HG02759 (cell line): ENCODE measurements around the gene FBRSL1.
"Not testable (repeated sequence)": the region's sequence is repeated elsewhere in the genome, so short reads cannot be mapped to it uniquely, and the experiment has no call there.

ENCODE experiments used
- ATAC-seq: cut with Tn5 transposase; IDR thresholded peaks from one replicate; pipeline ENCODE4 v1.9.1; 2021; ENCODE audit warnings: mild to moderate bottlenecking, moderate library complexity; ENCODE audit not compliant: unreplicated experiment

The FBRSL1 gene

DNA sequence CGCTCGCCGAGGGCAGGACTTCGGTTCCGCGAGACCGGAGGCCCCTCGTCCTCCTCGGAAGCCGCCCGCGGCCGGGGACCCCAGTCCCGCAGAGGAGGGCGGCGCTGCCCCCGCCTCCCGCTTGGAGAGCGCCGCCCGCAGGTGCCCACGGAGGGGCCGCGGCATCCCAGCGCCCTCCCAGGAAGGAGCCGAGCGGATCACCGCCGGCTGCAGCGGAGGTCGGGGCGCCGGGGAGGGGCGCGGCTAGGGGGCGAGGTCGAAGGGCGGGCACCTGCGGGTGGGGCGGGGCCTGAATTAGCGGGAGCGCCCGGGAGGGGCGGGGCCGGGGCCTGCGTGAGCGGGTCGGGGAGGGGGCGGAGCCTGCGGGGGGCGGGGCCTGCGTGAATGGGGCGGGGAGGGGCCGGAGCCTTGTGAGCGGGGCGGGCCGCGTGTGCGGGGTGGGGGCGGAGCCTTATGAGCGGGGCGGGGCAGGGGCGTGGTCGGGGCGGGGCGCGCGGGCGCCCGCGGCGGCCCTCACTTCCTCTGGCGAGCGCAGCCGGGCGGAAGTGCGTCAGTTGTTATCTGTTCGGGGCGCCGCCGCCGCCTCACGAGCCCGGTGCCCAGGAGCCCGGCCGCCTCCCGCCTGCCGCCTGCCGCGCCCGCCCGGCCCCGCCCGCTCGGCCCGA is at the start of gene FBRSL1:
Gene FBRSL1, plus strand, starts transcription at position 550 of the 665 bp plus-strand sequence.
- peak; percentile 64 for ATAC-seq

GRCh38 chr12:132440420-132440819 is 49.5 kb upstream of the FBRSL1 start:
- ATAC-seq: not testable (repeated sequence)

DNA sequence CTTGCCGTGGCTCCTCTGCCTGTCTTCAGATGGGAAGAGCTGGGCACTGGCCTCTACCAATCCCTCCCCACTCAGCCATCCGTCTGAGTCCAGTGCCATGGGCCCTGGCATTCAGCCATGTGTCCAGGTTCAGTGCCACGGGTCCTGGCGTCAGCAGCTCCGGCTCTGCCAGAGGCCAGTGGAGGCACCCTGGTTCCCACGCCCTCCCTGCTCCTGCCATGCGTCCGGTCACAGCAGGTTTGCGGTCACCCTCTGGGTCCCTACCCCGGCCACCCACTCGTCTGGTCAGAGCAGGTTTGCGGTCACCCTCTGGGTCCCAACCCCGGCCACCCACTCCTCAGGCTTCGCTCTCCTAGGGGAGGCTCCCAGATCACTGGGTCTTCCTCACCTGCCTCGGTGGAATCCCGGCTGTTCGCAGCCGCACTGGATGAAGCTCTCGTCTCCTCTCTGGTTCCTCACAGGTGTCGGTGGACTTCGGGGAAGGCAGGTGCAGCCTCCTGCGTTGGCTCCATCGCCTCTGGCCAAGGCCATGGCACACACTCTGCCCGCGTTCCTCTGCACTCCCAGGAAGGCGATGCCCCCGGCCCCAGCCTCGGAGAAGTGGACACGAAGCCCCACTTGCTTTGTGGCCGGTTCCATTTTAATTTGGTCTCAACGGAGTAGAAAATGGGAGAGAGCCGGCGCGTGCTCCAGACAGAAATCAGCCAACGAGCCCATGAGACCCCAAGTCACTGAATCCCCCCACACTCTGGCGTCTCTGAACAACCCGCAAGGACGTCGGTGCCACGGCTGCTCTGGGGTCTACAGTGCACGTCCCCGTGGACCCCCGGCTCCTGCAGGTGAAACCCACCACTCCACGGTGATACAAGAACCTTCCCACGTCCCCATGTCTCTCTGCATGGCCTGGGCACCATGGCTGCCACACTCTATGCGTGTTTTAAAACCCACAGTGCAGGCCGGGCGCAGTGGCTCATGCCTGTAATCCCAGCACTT is 47.8 kb upstream of the FBRSL1 start:
- no peak for ATAC-seq

DNA sequence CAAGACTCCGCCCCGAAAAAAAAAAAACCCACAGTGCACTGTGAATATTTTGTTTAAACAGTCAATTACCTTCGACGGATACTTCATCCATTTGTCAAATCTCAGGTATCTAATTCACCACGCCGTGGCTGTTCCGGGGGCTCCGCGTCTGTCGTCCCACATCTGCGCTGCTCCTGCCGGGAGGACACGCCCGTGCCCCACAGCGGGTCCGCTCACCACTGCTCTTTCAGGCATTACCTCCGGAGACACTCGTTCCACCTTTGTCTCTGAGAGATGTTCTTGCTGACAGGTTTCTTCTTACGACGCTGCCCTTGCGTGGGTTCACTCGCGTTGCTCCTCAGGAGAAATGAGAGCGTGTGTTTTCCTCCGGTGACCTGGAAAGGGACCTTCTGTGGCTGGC is 46.9 kb upstream of the FBRSL1 start:
- ATAC-seq: no peak

GRCh38 chr12:132444283-132444682 is 45.7 kb upstream of the FBRSL1 start:
- ATAC-seq: no peak

GRCh38 chr12:132444957-132445883 is 44.7 kb upstream of the FBRSL1 start:
- ATAC-seq: peak; percentile 57

DNA sequence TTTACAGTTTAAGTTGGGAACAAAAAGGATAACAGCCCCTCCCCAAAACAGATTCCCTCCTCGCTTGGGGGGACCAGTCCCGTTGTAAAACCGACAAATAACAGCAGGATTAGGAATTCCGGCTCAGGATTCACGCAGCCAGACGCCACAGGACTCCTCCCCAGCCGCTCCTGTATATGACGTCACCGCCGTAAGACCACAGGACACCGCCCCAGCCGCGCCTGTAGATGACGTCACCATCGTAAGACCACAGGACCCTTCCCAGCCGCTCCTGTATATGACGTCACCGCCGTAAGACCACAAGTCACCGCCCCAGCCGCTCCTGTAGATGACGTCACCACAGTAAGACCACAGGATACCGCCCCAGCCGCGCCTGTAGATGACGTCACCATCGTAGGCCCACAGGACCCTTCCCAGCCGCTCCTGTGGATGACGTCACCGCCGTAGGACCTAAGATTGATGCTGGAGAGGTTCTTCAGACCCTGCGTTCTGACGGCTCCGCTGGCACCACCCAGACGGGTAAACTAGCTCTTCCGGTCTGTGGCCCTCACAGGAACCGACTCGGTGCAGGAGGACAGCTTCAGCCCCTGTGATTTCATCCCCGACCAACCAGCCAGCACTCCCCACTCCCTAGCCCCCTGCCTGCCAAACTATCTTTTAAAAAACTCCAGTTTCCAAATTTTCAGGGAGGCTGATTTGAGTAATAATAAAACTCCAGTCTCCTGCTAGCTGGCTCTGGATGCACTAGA is 43.9 kb upstream of the FBRSL1 start:
- ATAC-seq: no peak

- ATAC-seq: no peak
These were observed 43.2 kb upstream of the FBRSL1 start for GRCh38 chr12:132446633-132447326.

- ATAC-seq: no peak
These were observed 42.6 kb upstream of the FBRSL1 start for GRCh38 chr12:132447327-132447720.

DNA sequence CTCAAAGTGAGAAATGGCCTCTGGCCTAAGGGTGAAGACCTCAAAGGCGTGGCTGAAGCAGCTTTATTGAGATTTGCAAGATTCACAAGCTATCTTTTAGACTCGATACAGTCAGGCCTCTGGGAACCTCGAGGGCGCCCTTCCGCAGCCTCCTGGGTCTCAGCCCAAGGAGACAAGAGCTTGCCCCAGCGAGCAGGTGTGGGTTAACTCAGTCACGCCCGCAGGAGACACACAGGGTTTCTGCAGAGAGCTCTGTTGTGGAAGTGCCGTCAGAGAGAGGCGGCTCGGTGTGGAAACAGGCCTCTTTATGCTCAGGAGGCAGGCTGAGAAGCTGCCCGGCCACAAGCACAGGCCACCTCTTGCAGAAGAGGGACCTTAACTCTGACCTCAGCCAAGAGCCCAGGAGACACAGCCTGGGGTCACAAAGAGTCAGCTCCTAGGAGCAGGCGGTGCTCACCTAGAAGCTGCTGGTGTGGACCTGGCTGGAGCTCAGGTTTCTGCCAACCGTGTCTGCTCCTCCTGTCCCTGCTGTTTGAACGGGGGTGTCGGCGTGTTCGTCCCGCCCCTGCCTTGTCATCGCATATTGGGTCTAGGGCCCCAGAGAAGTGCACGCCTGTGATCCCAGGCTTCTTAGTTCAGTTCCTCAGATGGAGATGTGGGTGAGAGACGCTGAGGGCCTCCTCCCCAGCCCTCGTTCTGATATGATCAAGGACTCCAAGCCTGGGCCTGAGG is 42.1 kb upstream of the FBRSL1 start:
- ATAC-seq: no peak

GRCh38 chr12:132448463-132448820 is 41.5 kb upstream of the FBRSL1 start:
- no peak for ATAC-seq

DNA sequence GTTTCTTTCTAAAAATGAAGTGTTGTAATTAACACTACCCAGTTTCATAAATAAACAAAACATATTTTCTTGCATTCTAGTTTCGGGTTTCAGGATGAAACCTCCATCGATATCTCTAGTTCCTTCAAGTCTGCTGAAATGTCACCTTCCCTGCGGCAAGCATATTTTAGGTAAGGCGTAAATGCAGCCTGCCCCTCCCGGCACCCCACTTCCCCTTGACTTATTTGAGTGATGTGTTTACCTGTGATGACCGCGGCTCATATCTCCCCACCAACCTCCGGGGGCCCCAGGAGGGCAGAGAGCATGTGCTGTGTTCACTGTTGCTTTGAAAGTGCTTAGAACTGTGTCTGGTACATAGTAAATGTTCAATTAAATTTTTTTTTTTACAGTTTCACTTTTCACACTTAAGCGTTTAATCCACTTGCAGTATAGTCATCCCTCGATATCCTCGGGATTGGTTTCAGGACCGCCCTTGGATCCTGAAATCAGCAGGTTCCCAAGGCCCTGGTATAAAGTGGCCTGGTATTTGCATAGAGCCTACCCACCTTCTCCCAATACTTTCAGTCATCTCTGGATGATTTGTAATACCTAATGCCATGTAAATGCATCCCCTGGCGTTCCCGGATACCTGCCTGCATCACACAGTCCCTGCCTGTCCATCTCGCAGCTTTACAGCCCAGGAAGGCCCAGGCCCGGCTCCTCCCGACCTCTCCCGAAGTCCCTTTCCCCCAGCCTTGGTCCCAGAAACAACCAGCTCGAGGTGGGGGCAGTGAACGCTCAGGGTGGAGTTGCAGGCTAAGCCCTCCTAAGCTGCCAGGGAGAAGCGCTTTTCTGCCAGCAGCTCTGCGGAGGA is 40.2 kb upstream of the FBRSL1 start:
- ATAC-seq: peak; percentile 48

- no peak for ATAC-seq
These were observed 39.4 kb upstream of the FBRSL1 start for GRCh38 chr12:132450418-132451171.

DNA sequence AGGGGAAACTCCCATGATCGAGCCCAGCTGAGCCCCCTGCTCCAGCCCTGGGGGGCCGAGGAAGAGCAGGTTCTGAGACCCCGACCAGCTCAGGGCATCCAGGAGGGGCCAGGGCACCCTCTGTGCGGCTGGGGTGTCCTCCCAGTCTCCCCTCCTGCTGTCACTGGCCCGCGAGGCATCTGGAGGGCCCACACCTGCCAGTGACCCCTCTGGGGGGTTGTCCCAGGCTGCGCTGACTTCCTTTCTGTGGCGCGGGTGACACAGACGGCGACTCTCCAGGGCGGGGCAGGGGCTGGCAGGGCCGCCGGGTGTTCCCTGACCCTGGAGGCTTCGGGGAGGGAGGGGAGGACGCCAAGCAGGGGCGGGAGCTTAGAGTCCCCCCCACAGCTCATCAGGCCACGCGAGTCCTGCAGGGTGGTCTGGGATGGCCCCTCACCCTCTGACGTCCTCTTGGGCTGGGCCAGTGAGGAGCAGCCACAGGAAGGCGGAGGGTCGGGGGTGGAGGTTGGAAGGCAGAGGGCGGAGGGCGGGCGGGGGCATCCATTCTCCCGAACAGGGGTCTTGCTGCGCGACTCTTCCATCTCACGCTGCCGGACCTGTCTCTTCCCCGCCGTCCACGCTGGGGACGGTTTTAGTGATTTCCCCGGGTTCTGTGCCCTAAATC is 38.6 kb upstream of the FBRSL1 start:
- peak; percentile 52 for ATAC-seq

DNA sequence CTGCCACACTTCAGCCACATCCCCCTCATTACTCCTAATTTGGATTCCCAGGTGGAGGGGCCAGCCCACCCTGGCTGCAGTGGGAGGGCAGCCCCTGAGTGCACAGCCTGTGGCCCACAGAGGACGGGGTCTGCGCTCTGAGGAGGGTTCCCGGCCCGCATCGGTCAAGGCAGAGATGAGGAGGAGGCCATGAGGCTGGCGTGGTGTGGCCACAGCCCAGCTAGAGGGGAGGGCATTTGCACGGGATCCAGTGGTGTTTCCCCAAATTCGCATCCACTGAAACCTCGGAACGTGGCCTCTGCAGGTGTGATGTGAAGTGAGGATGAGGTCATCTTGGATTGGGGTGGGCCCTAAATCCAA is 38.1 kb upstream of the FBRSL1 start:
- ATAC-seq: no peak

GRCh38 chr12:132452596-132453350 is 37.2 kb upstream of the FBRSL1 start:
- ATAC-seq: no peak
